Measurements from ENCODE around the gene GTF2A1. TPM values are rescaled to one million over a fixed set of nuclear protein-coding genes. Genes with fewer than 3 reads are reported as not detected.

GTF2A1 gene
- total RNA-seq, 4 donors from 2014 or later, result 18.7 to 25.7 (median 22.9) TPM

- intact Hi-C loops (cut with DNase I), result loop anchor here (10.0 kb wide), 1 partner anchor 166 kb away; no protein-coding TSS in a partner anchor
- H3K9me3 ChIP-seq, result no peaks in the 10 kb centered on the region
- no peak for TF ChIP-seq POLR2A (IDR thresholded peaks at IDR 0.05)
- no peak for TF ChIP-seq CTCF (IDR thresholded peaks at IDR 0.05)
- no peaks in the 10 kb centered on the region for H3K4me1 ChIP-seq
- 84 to 89% methylated on average over 7 of the region's 7 CpGs for WGBS, 2 donors
- no peak overlapping the region for H3K27ac ChIP-seq
- DNase-seq, result no peak
- H3K27me3 ChIP-seq, result no peaks in the 10 kb centered on the region
- H3K4me3 ChIP-seq, result no peak overlapping the region
- no peaks in the 10 kb centered on the region for H3K36me3 ChIP-seq
These were observed 59.7 kb downstream of the GTF2A1 start for GRCh38 chr14:81161088-81161487.

- Histone ChIP-seq H3K9me3 (no peaks in the 10 kb centered on the region), H3K27me3 (no peaks in the 10 kb centered on the region), H3K4me1 (no peaks in the 10 kb centered on the region), H3K36me3 (no peaks in the 10 kb centered on the region), H3K4me3 (no peak overlapping the region), H3K27ac (no peak overlapping the region)
- TF ChIP-seq POLR2A (IDR thresholded peaks at IDR 0.05) (no peak), CTCF (IDR thresholded peaks at IDR 0.05) (no peak)
- DNase-seq, result no peak
- intact Hi-C loops (cut with DNase I), result no loop called here
- WGBS, 2 donors, result 67 to 90% methylated on average over 1 of the region's 1 CpG
These were observed 63.3 kb downstream of the GTF2A1 start for GRCh38 chr14:81157431-81157830.

- no peaks in the 10 kb centered on the region for H3K9me3 ChIP-seq
- no peak overlapping the region for H3K27ac ChIP-seq
- H3K4me1 ChIP-seq, result no peaks in the 10 kb centered on the region
- intact Hi-C loops (cut with DNase I), result no loop called here
- TF ChIP-seq CTCF (IDR thresholded peaks at IDR 0.05) (no peak), POLR2A (IDR thresholded peaks at IDR 0.05) (no peak)
- H3K27me3 ChIP-seq, result no peaks in the 10 kb centered on the region
- H3K36me3 ChIP-seq, result no peaks in the 10 kb centered on the region
- no peak for DNase-seq
- H3K4me3 ChIP-seq, result no peak overlapping the region
- WGBS, 2 donors, result 75 to 84% methylated on average over 1 of the region's 1 CpG
These were observed 67.6 kb downstream of the GTF2A1 start for GRCh38 chr14:81153187-81153586.

GRCh38 chr14:81148635-81149034 lies 72.1 kb downstream of the GTF2A1 start:
- Histone ChIP-seq H3K4me3 (no peak overlapping the region), H3K36me3 (no peaks in the 10 kb centered on the region), H3K4me1 (peaks cover 0 to 10% (median 5%) of the 10 kb centered on the region in 3 donors), H3K27me3 (no peaks in the 10 kb centered on the region), H3K9me3 (no peaks in the 10 kb centered on the region), H3K27ac (no peak overlapping the region)
- DNase-seq, result no peak
- intact Hi-C loops (cut with DNase I), result no loop called here
- TF ChIP-seq CTCF (IDR thresholded peaks at IDR 0.05) (no peak), POLR2A (IDR thresholded peaks at IDR 0.05) (no peak)
- 69 to 71% methylated on average over 4 of the region's 4 CpGs for WGBS, 2 donors

GRCh38 chr14:81147140-81147897 lies 73.4 kb downstream of the GTF2A1 start:
- H3K27me3 ChIP-seq, result no peaks in the 10 kb centered on the region
- H3K9me3 ChIP-seq, result no peaks in the 10 kb centered on the region
- no peak overlapping the region for H3K27ac ChIP-seq
- peaks cover 0 to 10% (median 5%) of the 10 kb centered on the region in 3 donors for H3K4me1 ChIP-seq
- no peak overlapping the region for H3K4me3 ChIP-seq
- DNase-seq, result no peak
- 41 to 45% methylated on average over 2 of the region's 2 CpGs for WGBS, 2 donors
- H3K36me3 ChIP-seq, result no peaks in the 10 kb centered on the region
- intact Hi-C loops (cut with DNase I), result no loop called here
- TF ChIP-seq CTCF (IDR thresholded peaks at IDR 0.05), result no peak
- TF ChIP-seq POLR2A (IDR thresholded peaks at IDR 0.05), result no peak
